ENCODE data around the gene PGF.

Gene PGF

DNA sequence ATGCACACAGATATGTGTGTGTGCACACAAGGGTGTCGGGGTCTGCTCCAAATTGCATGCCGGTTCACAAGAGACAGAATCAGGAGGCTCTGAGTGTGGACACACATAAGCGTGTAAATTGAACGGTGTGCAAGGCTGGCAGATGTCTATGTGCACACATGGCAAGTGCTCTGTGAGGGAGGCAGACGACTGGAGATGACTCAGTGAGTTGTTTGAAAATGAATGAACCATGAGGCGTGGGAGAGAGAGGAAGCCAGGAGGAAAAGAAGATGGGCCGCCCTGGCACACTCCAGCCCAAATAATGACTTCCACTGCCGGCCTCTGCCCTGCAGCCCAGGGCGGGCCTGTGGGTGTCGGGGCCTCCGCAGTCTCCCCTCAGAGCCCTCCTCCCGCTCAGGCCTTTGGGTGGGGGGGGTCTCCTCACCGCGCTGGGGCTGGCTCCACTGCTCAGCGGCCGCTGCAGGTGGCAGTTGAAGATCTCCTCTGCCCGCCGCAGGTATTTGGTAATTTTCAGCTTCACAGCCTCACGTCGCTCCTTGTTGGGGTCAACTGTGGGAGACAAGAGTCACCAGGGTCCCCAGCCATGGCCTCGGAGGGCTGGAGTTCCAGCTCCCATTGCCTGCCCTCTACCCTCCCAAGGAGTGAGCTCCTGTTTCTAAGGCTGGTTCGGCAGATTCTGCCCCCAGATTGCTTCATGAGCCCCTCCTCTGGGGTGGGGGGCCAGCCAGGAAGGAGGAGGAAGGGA, 35.8 kb downstream of the PGF start:
- H3K4me1 ChIP-seq (ENCODE audit: insufficient read depth, insufficient read length): peaks cover 3% of the 10 kb centered on the region
- TF ChIP-seq ZNF274 (IDR thresholded peaks at IDR 0.05; ENCODE audit: low read depth, low read length) (no peak), SUZ12 (IDR thresholded peaks at IDR 0.05; ENCODE audit: extremely low read depth, insufficient read depth, insufficient read length) (no peak), YY1 (IDR thresholded peaks at IDR 0.05; ENCODE audit: insufficient read depth, insufficient read length) (no peak)
- no peak overlapping the region for H3K9ac ChIP-seq (ENCODE audit: insufficient read length, low read depth)
- H3K36me3 ChIP-seq (ENCODE audit: insufficient read depth, insufficient read length, low read length): no peaks in the 10 kb centered on the region
- H3K4me3 ChIP-seq (ENCODE audit: insufficient read length, low read depth): no peak overlapping the region
- no peak for DNase-seq (ENCODE audit: low read depth, low spot score)
- H3K9me3 ChIP-seq (ENCODE audit: insufficient read depth, low read length): no peaks in the 10 kb centered on the region
- peaks cover 13% of the 10 kb centered on the region for H3K27me3 ChIP-seq (ENCODE audit: insufficient read depth, insufficient read length)

GRCh38 chr14:74918380-74918779, 37.0 kb downstream of the PGF start:
- Histone ChIP-seq H3K36me3 (ENCODE audit: insufficient read depth, insufficient read length, low read length) (no peaks in the 10 kb centered on the region), H3K9ac (ENCODE audit: insufficient read length, low read depth) (no peak overlapping the region), H3K4me1 (ENCODE audit: insufficient read depth, insufficient read length) (peaks cover 3% of the 10 kb centered on the region), H3K27me3 (ENCODE audit: insufficient read depth, insufficient read length) (peaks cover 13% of the 10 kb centered on the region), H3K9me3 (ENCODE audit: insufficient read depth, low read length) (no peaks in the 10 kb centered on the region), H3K4me3 (ENCODE audit: insufficient read length, low read depth) (no peak overlapping the region)
- no peak for TF ChIP-seq YY1 (IDR thresholded peaks at IDR 0.05; ENCODE audit: insufficient read depth, insufficient read length)
- no peak for TF ChIP-seq SUZ12 (IDR thresholded peaks at IDR 0.05; ENCODE audit: extremely low read depth, insufficient read depth, insufficient read length)
- no peak for TF ChIP-seq ZNF274 (IDR thresholded peaks at IDR 0.05; ENCODE audit: low read depth, low read length)
- no peak for DNase-seq (ENCODE audit: low read depth, low spot score)

- DNase-seq (ENCODE audit: low read depth, low spot score): no peak
- Histone ChIP-seq H3K27me3 (ENCODE audit: insufficient read depth, insufficient read length) (peaks cover 9% of the 10 kb centered on the region), H3K4me1 (ENCODE audit: insufficient read depth, insufficient read length) (peaks cover 3% of the 10 kb centered on the region), H3K9me3 (ENCODE audit: insufficient read depth, low read length) (no peaks in the 10 kb centered on the region), H3K36me3 (ENCODE audit: insufficient read depth, insufficient read length, low read length) (no peaks in the 10 kb centered on the region), H3K9ac (ENCODE audit: insufficient read length, low read depth) (no peak overlapping the region), H3K4me3 (ENCODE audit: insufficient read length, low read depth) (no peak overlapping the region)
- no peak for TF ChIP-seq YY1 (IDR thresholded peaks at IDR 0.05; ENCODE audit: insufficient read depth, insufficient read length)
- no peak for TF ChIP-seq SUZ12 (IDR thresholded peaks at IDR 0.05; ENCODE audit: extremely low read depth, insufficient read depth, insufficient read length)
- TF ChIP-seq ZNF274 (IDR thresholded peaks at IDR 0.05; ENCODE audit: low read depth, low read length): no peak
These were observed 37.7 kb downstream of the PGF start for GRCh38 chr14:74917646-74918081.

DNA sequence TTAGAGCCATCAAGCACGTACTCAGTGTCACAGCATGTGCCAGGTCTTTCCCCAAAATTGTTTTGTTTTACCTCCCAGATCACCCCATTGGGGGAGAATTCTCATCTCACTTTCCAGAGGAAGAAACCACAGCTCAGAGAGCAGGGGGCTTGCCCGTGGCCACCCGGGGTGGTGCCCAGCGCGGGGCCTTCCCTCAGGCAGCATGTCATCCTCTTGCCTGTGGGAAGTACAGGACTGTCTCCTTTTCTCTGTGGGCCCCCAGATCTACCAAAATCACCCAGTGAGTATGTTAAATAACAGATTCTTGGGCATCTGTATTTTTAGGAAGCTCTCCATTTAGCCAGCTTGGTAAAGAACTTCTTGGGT, 38.2 kb downstream of the PGF start:
- no peaks in the 10 kb centered on the region for H3K36me3 ChIP-seq (ENCODE audit: insufficient read depth, insufficient read length, low read length)
- peaks cover 4% of the 10 kb centered on the region for H3K27me3 ChIP-seq (ENCODE audit: insufficient read depth, insufficient read length)
- no peak for TF ChIP-seq ZNF274 (IDR thresholded peaks at IDR 0.05; ENCODE audit: low read depth, low read length)
- TF ChIP-seq SUZ12 (IDR thresholded peaks at IDR 0.05; ENCODE audit: extremely low read depth, insufficient read depth, insufficient read length): no peak
- TF ChIP-seq YY1 (IDR thresholded peaks at IDR 0.05; ENCODE audit: insufficient read depth, insufficient read length): no peak
- no peak overlapping the region for H3K4me3 ChIP-seq (ENCODE audit: insufficient read length, low read depth)
- no peak for DNase-seq (ENCODE audit: low read depth, low spot score)
- H3K9ac ChIP-seq (ENCODE audit: insufficient read length, low read depth): no peak overlapping the region
- no peaks in the 10 kb centered on the region for H3K9me3 ChIP-seq (ENCODE audit: insufficient read depth, low read length)
- H3K4me1 ChIP-seq (ENCODE audit: insufficient read depth, insufficient read length): peaks cover 3% of the 10 kb centered on the region

DNA sequence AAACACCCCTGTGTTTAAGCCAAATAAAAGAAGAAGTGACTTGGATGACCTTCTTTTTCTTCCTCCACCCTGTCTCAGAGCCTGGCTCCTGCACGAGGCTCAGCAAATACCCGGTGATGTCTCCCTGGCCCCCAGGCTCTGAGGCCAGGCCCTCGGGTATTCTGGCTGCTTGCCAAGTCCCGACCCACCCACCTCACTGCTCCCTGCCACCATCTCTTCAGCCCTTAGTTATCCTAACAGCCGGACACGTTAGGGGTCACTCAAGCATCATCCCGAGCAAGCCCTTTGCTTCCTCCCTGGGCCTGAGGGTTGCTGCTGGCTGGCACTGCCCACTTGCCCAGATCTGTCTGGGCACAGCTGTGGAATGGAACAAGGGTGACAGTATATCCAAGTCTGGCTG, 39.6 kb downstream of the PGF start:
- no peak for TF ChIP-seq SUZ12 (IDR thresholded peaks at IDR 0.05; ENCODE audit: extremely low read depth, insufficient read depth, insufficient read length)
- no peak for TF ChIP-seq YY1 (IDR thresholded peaks at IDR 0.05; ENCODE audit: insufficient read depth, insufficient read length)
- no peak for TF ChIP-seq ZNF274 (IDR thresholded peaks at IDR 0.05; ENCODE audit: low read depth, low read length)
- Histone ChIP-seq H3K9ac (ENCODE audit: insufficient read length, low read depth) (no peak overlapping the region), H3K9me3 (ENCODE audit: insufficient read depth, low read length) (no peaks in the 10 kb centered on the region), H3K4me3 (ENCODE audit: insufficient read length, low read depth) (no peak overlapping the region), H3K36me3 (ENCODE audit: insufficient read depth, insufficient read length, low read length) (no peaks in the 10 kb centered on the region), H3K4me1 (ENCODE audit: insufficient read depth, insufficient read length) (peaks cover 3% of the 10 kb centered on the region), H3K27me3 (ENCODE audit: insufficient read depth, insufficient read length) (no peaks in the 10 kb centered on the region)
- no peak for DNase-seq (ENCODE audit: low read depth, low spot score)

- H3K36me3 ChIP-seq (ENCODE audit: insufficient read depth, insufficient read length, low read length): no peaks in the 10 kb centered on the region
- peaks cover 3% of the 10 kb centered on the region for H3K4me1 ChIP-seq (ENCODE audit: insufficient read depth, insufficient read length)
- no peaks in the 10 kb centered on the region for H3K9me3 ChIP-seq (ENCODE audit: insufficient read depth, low read length)
- no peaks in the 10 kb centered on the region for H3K27me3 ChIP-seq (ENCODE audit: insufficient read depth, insufficient read length)
- H3K9ac ChIP-seq (ENCODE audit: insufficient read length, low read depth): no peak overlapping the region
- H3K4me3 ChIP-seq (ENCODE audit: insufficient read length, low read depth): no peak overlapping the region
- DNase-seq (ENCODE audit: low read depth, low spot score): no peak
- no peak for TF ChIP-seq YY1 (IDR thresholded peaks at IDR 0.05; ENCODE audit: insufficient read depth, insufficient read length)
- no peak for TF ChIP-seq SUZ12 (IDR thresholded peaks at IDR 0.05; ENCODE audit: extremely low read depth, insufficient read depth, insufficient read length)
- TF ChIP-seq ZNF274 (IDR thresholded peaks at IDR 0.05; ENCODE audit: low read depth, low read length): no peak
These were observed 40.0 kb downstream of the PGF start for GRCh38 chr14:74915426-74915825.

GRCh38 chr14:74913986-74914573, 41.3 kb downstream of the PGF start:
- no peaks in the 10 kb centered on the region for H3K36me3 ChIP-seq (ENCODE audit: insufficient read depth, insufficient read length, low read length)
- no peak overlapping the region for H3K4me3 ChIP-seq (ENCODE audit: insufficient read length, low read depth)
- peak; percentile 32 for DNase-seq (ENCODE audit: low read depth, low spot score)
- H3K9me3 ChIP-seq (ENCODE audit: insufficient read depth, low read length): no peaks in the 10 kb centered on the region
- no peaks in the 10 kb centered on the region for H3K27me3 ChIP-seq (ENCODE audit: insufficient read depth, insufficient read length)
- no peak overlapping the region for H3K9ac ChIP-seq (ENCODE audit: insufficient read length, low read depth)
- no peak for TF ChIP-seq YY1 (IDR thresholded peaks at IDR 0.05; ENCODE audit: insufficient read depth, insufficient read length)
- TF ChIP-seq SUZ12 (IDR thresholded peaks at IDR 0.05; ENCODE audit: extremely low read depth, insufficient read depth, insufficient read length): no peak
- TF ChIP-seq ZNF274 (IDR thresholded peaks at IDR 0.05; ENCODE audit: low read depth, low read length): no peak
- H3K4me1 ChIP-seq (ENCODE audit: insufficient read depth, insufficient read length): peaks cover 3% of the 10 kb centered on the region
